Activated CD8-positive, alpha-beta memory T cell treated with anti-CD3 and anti-CD28 coated beads, Interleukin-2, amount 50 U/mL, for 48 hours (primary cell): Measurements from ENCODE around the gene SIPA1.
A peak's percentile ranks its signal among the peaks of the same experiment; 100 is the strongest.

Experiments used
- DNase-seq: peaks from one replicate; pipeline ENCODE4 v3.0.0-alpha.2; 2020

The SIPA1 gene

GRCh38 chr11:65609665-65610064 is 28.2 kb upstream of the SIPA1 start:
- no peak for DNase-seq

DNA sequence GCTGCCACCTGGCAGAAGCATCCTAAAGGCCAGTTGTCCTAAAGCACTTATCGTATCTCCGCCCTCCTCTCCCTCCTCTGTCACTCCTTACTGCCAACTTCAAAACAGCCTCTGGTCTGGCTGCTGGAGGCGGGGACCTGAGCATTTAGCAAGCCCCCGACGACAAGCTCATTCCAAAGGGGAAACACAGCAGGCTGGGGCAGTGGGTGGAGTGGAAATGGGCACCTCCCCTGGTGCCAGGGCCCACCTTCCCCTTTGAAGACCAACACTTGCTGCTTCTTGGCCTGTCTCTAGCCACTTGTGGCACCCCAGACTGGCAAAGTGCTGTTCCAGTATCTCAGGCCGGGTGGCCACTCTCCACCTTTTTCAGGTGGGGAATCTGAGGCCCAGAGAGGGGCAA is 27.5 kb upstream of the SIPA1 start:
- no peak for DNase-seq

- no peak for DNase-seq
These were observed 26.7 kb upstream of the SIPA1 start for GRCh38 chr11:65611028-65611757.

GRCh38 chr11:65611758-65612603 is 25.9 kb upstream of the SIPA1 start:
- no peak for DNase-seq

- no peak for DNase-seq
These were observed 25.2 kb upstream of the SIPA1 start for GRCh38 chr11:65612691-65613090.

GRCh38 chr11:65613091-65613928 is 24.6 kb upstream of the SIPA1 start:
- peak; percentile 65 for DNase-seq

- DNase-seq, result peak; percentile 99
These were observed 22.5 kb upstream of the SIPA1 start, which contains the start of gene PCNX3 for GRCh38 chr11:65615229-65615949. Gene PCNX3, plus strand, starts transcription at chr11:65615776. Its CDS starts 536 bp downstream, at chr11:65616312.

GRCh38 chr11:65615950-65616574 is 21.8 kb upstream of the SIPA1 start:
- no peak for DNase-seq

DNA sequence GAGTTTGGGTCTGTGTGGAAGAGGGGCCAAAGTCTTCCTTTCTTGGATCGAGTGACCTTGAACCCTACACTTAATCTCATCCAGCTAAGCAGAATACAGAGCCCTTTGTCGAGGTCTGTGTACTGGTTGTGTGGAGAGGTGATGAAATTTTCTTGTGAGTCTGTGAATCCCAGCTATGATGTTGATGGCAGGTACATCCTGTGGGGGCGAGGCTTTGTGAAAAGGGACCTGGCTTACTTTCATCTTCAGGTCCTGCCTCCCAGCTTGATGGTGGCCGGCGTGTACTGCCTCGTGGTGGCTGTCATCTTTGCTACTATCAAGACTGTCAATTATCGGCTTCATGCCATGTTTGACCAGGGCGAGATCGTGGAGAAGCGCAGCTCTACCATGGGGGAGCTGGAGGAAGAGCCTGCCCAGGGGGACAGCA is 21.3 kb upstream of the SIPA1 start:
- no peak for DNase-seq

DNA sequence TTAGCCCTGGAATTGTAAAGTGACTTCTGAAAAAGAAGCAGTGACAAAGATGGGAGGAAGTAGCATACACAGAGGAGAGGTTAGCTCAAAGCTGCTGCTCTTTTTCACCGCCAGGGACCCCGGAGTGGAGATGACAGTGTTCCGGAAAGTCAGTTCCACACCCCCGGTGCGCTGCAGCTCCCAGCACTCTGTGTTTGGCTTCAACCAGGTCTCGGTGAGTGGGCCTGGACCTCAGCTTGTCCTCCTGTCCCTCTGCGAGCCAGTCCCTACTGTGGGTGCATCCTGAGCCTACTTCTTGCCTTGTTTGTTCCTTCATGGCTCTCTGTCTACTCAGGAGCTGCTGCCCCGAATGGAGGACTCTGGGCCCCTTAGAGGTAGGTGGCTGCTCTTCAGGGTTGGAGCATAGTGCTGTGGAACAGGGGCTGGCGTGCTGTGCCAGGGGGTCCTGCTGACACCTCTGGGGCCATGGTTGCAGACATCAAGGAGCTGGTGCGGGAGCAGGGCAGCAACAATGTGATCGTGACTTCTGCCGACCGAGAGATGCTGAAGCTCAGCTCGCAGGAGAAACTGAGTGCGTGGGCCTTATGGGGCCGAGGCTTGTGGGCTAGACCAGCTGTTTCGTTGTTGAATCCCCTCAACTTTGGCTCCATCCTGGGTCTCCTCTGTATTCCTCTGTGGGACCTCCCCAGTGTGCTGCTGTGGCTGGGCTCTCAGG is 20.6 kb upstream of the SIPA1 start:
- no peak for DNase-seq

GRCh38 chr11:65617990-65618751 is 19.7 kb upstream of the SIPA1 start:
- DNase-seq, result no peak

GRCh38 chr11:65618763-65619162 is 19.1 kb upstream of the SIPA1 start:
- DNase-seq, result no peak

DNA sequence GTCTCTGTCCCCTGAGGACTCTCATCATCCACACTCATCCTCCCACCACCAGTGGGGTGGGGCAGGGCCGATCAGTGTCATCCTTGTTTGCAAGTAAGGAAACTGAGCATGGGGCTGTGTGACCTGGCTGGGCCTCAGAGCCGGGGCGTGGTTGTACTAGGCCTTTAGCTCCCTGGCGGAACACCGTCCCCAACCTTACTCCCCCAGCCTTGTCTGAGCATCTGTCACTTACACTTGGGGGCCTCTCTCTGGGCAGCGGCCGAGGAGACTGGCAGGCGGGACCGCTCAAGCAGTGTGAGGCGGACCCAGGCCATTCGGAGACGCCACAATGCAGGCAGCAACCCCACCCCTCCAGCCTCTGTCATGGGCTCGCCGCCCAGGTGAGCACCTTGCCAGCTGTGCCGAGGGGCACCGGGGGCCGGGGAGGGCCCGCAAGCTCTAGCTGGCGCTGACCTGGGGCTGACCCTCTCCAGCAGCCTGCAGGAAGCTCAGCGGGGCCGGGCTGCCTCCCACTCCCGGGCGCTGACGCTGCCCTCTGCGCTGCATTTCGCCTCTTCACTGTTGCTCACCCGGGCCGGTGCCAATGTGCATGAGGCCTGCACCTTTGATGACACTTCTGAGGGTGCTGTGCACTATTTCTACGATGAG is 18.5 kb upstream of the SIPA1 start:
- no peak for DNase-seq

DNA sequence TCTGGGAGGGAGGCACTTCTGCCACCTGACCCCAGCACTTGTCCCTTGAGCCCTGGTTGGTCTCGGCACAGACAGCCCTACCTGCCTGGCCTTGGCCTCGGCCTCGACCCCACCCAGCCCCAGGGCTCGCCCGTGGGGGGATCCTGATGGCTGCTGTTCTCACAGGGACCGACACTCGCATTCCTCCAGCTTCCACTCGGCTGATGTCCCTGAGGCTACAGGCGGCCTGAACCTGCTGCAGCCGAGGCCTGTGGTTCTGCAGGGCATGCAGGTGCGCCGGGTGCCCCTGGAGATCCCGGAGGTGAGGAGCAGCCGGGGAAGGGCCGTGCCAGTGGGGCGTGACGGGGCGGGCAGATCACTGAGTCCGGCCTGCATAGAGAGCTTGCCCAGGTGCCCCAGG is 17.2 kb upstream of the SIPA1 start:
- no peak for DNase-seq

GRCh38 chr11:65621460-65621859 is 16.4 kb upstream of the SIPA1 start:
- DNase-seq, result no peak

GRCh38 chr11:65622011-65622410 is 15.9 kb upstream of the SIPA1 start:
- no peak for DNase-seq

DNA sequence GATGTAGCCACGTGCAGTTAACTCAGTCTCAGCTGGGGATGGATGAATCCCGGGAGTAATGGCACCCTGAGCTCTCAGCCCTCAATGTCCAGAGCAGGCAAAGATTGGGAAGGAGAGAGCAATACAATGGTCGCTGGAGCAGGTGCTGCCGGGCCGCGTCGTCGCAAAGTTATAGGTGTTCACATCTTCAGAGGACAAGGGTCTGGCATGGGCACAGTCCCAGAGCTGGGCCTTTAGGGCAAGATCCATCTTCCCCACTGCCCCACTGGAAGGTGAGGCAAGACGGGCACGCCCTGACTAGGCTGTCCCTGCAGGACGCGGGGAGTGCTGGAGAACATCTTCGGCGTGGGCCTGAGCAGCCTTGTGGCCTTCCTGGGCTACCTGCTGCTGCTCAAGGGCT is 14.7 kb upstream of the SIPA1 start:
- DNase-seq, result no peak

DNA sequence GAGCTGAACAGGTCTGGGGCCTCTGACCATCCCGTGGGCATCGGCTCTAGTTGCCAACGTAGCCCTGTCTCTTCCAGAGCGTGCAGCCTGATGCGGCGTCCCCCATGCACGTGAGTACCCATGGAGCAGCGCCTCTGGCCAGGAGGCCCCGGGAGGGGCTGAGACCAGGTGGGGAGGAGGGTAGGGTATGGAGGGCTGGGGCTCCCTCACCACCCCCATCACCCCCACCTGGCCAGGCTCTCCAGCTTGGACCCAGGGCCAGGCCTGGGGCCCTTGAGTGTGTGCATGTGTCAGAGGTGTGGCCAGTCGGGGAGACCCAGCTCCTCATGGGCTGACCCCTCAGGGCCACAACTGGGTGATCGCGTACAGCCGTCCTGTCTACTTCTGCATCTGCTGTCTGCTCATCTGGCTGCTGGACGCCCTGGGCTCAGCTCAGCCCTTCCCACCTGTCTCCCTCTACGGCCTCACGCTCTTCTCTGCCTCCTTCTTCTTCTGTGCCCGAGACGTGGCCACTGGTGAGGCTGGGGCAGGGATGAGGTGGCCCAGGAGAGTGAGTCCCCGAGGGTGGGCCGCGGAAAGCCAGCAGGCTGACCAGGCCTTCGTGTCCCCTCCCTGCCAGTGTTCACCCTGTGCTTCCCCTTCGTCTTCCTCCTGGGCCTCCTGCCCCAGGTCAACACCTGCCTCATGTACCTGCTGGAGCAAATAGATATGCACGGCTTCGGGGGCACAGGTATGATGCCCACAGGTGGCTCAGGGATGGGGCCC is 13.9 kb upstream of the SIPA1 start:
- no peak for DNase-seq

DNA sequence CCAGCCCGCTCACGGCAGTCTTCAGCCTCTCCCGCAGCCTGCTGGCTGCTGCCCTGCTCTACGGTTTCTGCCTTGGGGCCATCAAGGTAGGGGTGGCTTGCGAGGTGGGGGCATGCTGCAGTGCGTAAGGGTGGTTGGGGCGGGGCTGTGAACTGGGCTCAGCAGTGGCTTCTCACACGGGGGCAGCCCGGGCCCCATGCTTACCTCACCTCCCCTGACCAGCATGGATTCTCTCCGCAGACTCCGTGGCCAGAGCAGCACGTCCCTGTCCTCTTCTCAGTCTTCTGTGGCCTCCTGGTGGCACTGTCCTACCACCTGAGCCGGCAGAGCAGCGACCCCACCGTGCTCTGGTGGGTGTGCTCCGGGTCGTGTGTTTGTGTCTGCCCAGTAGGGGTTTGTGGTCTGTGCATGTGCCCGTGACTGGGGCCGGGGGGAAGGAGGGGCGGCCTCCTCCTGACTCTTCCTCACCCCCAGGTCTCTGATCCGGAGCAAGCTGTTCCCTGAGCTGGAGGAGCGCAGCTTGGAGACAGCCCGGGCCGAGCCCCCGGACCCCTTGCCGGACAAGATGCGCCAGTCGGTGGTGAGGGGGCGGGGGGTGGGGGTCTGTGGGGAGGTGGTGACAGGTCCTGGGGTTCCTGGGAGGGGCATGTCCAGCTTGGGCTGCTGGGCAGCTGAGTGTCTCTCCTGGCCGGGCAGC is 12.8 kb upstream of the SIPA1 start:
- no peak for DNase-seq
